Stimulated activated naive B cell treated with anti-CD40 and anti-IgM and Interleukin-4, amounts not matched to agents 10 μg/mL and 1 μg/mL and 100 μg/mL, for 72 hours (primary cell): ENCODE measurements around the gene USH2A.
"Not testable (repeated sequence)": the region's sequence is repeated elsewhere in the genome, so short reads cannot be mapped to it uniquely, and the experiment has no call there.

Source experiments
- ATAC-seq, 2 donors: fragments of 150-1000 bp; cut with Tn5 transposase; replicated peaks; 2 replicates each; pipeline ENCODE4 v1.10.0; 2021; ENCODE audit warnings: moderate library complexity in 1 of 2
- DNase-seq: peaks from one replicate; pipeline ENCODE4 v3.0.0; 2021
- H3K27ac Mint-ChIP-seq: one replicate; pipeline ENCODE4 v1.8.0; 2022; ENCODE audit warnings: mild to moderate bottlenecking, mixed read lengths
- H3K27me3 Mint-ChIP-seq, 2 donors: one replicate each; pipeline ENCODE4 v1.8.0; 2022; ENCODE audit warnings: mixed read lengths in 2 of 2
- H3K36me3 Mint-ChIP-seq, 2 donors: one replicate each; pipeline ENCODE4 v1.8.0; 2022; ENCODE audit warnings: mixed read lengths in 2 of 2, mild to moderate bottlenecking in 1 of 2
- H3K4me1 Mint-ChIP-seq, 2 donors: one replicate each; pipeline ENCODE4 v1.8.0; 2022; ENCODE audit warnings: mixed read lengths in 2 of 2, mild to moderate bottlenecking in 1 of 2
- H3K4me3 Mint-ChIP-seq, 2 donors: one replicate each; pipeline ENCODE4 v1.8.0; 2022; ENCODE audit warnings: mild to moderate bottlenecking in 2 of 2, mixed read lengths in 2 of 2, moderate library complexity in 1 of 2
- H3K9me3 Mint-ChIP-seq, 2 donors: one replicate each; pipeline ENCODE4 v1.8.0; 2022; ENCODE audit warnings: mixed read lengths in 2 of 2, mild to moderate bottlenecking in 1 of 2

Gene USH2A

GRCh38 chr1:216350186-216350585 lies 73.1 kb downstream of the USH2A start:
- H3K9me3 Mint-ChIP-seq, result no peaks in the 10 kb centered on the region
- no peak overlapping the region for H3K27ac Mint-ChIP-seq
- H3K27me3 Mint-ChIP-seq, result no peaks in the 10 kb centered on the region
- no peak for DNase-seq
- no peaks in the 10 kb centered on the region for H3K36me3 Mint-ChIP-seq
- H3K4me1 Mint-ChIP-seq, result no peaks in the 10 kb centered on the region
- ATAC-seq, result no peak
- H3K4me3 Mint-ChIP-seq, result no peak overlapping the region

- H3K4me3 Mint-ChIP-seq, result no peak overlapping the region
- no peaks in the 10 kb centered on the region for H3K27me3 Mint-ChIP-seq
- H3K36me3 Mint-ChIP-seq, result no peaks in the 10 kb centered on the region
- H3K27ac Mint-ChIP-seq, result no peak overlapping the region
- H3K4me1 Mint-ChIP-seq, result no peaks in the 10 kb centered on the region
- DNase-seq (no peak), ATAC-seq (no peak)
- peaks cover 0 to 2% of the 10 kb centered on the region in 2 donors for H3K9me3 Mint-ChIP-seq
Measured at GRCh38 chr1:216346526-216346925, 76.7 kb downstream of the USH2A start.

- ATAC-seq, H3K4me1 Mint-ChIP-seq, H3K4me3 Mint-ChIP-seq, H3K27me3 Mint-ChIP-seq, H3K27ac Mint-ChIP-seq, DNase-seq, H3K36me3 Mint-ChIP-seq, H3K9me3 Mint-ChIP-seq: not testable (repeated sequence)
Measured at GRCh38 chr1:216340542-216340941, 82.7 kb downstream of the USH2A start.

- Mint-ChIP-seq H3K4me1 (no peaks in the 10 kb centered on the region), H3K27me3 (no peaks in the 10 kb centered on the region), H3K27ac (no peak overlapping the region), H3K36me3 (no peaks in the 10 kb centered on the region), H3K4me3 (no peak overlapping the region), H3K9me3 (peaks cover 0 to 8% of the 10 kb centered on the region in 2 donors)
- DNase-seq (no peak), ATAC-seq (no peak)
Measured at GRCh38 chr1:216332462-216332861, 90.8 kb downstream of the USH2A start.

GRCh38 chr1:216332003-216332402 lies 91.2 kb downstream of the USH2A start:
- no peak overlapping the region for H3K27ac Mint-ChIP-seq
- peaks cover 0 to 8% of the 10 kb centered on the region in 2 donors for H3K9me3 Mint-ChIP-seq
- no peaks in the 10 kb centered on the region for H3K36me3 Mint-ChIP-seq
- ATAC-seq (no peak), DNase-seq (no peak)
- no peaks in the 10 kb centered on the region for H3K27me3 Mint-ChIP-seq
- no peak overlapping the region for H3K4me3 Mint-ChIP-seq
- H3K4me1 Mint-ChIP-seq, result no peaks in the 10 kb centered on the region

GRCh38 chr1:216331211-216331610 lies 92.0 kb downstream of the USH2A start:
- Mint-ChIP-seq H3K4me1 (no peaks in the 10 kb centered on the region), H3K36me3 (no peaks in the 10 kb centered on the region), H3K27me3 (no peaks in the 10 kb centered on the region), H3K27ac (no peak overlapping the region), H3K4me3 (no peak overlapping the region), H3K9me3 (peaks cover 0 to 8% of the 10 kb centered on the region in 2 donors)
- DNase-seq (no peak), ATAC-seq (no peak)

GRCh38 chr1:216330262-216330661 lies 93.0 kb downstream of the USH2A start:
- no peak for DNase-seq
- Mint-ChIP-seq H3K36me3 (no peaks in the 10 kb centered on the region), H3K9me3 (peaks cover 0 to 8% of the 10 kb centered on the region in 2 donors), H3K27me3 (no peaks in the 10 kb centered on the region), H3K4me1 (no peaks in the 10 kb centered on the region), H3K4me3 (no peak overlapping the region), H3K27ac (no peak overlapping the region)
- no peak for ATAC-seq

GRCh38 chr1:216325946-216326345 lies 97.3 kb downstream of the USH2A start:
- peaks cover 2 to 5% of the 10 kb centered on the region in 2 donors for H3K9me3 Mint-ChIP-seq
- H3K27ac Mint-ChIP-seq, result no peak overlapping the region
- no peaks in the 10 kb centered on the region for H3K4me1 Mint-ChIP-seq
- DNase-seq, result no peak
- ATAC-seq, result no peak
- H3K4me3 Mint-ChIP-seq, result no peak overlapping the region
- no peaks in the 10 kb centered on the region for H3K36me3 Mint-ChIP-seq
- no peaks in the 10 kb centered on the region for H3K27me3 Mint-ChIP-seq

- no peaks in the 10 kb centered on the region for H3K27me3 Mint-ChIP-seq
- H3K4me1 Mint-ChIP-seq, result no peaks in the 10 kb centered on the region
- no peak overlapping the region for H3K4me3 Mint-ChIP-seq
- ATAC-seq, result no peak
- no peak overlapping the region for H3K27ac Mint-ChIP-seq
- H3K36me3 Mint-ChIP-seq, result no peaks in the 10 kb centered on the region
- DNase-seq, result no peak
- peaks cover 2% of the 10 kb centered on the region in 2 donors for H3K9me3 Mint-ChIP-seq
Measured at GRCh38 chr1:216325336-216325735, 97.9 kb downstream of the USH2A start.

- Mint-ChIP-seq H3K9me3 (peaks cover 0 to 4% of the 10 kb centered on the region in 2 donors), H3K36me3 (no peaks in the 10 kb centered on the region), H3K27me3 (no peaks in the 10 kb centered on the region), H3K4me3 (no peak overlapping the region), H3K27ac (no peak overlapping the region), H3K4me1 (no peaks in the 10 kb centered on the region)
- DNase-seq (no peak), ATAC-seq (no peak)
Measured at GRCh38 chr1:216323344-216323743, 99.9 kb downstream of the USH2A start.

- H3K27ac Mint-ChIP-seq, result no peak overlapping the region
- peaks cover 0 to 1% of the 10 kb centered on the region in 2 donors for H3K9me3 Mint-ChIP-seq
- ATAC-seq (no peak), DNase-seq (no peak)
- H3K4me3 Mint-ChIP-seq, result no peak overlapping the region
- no peaks in the 10 kb centered on the region for H3K36me3 Mint-ChIP-seq
- no peaks in the 10 kb centered on the region for H3K27me3 Mint-ChIP-seq
- H3K4me1 Mint-ChIP-seq, result no peaks in the 10 kb centered on the region
Measured at GRCh38 chr1:216314379-216315095, 108.7 kb downstream of the USH2A start.

- no peak for DNase-seq
- ATAC-seq, result no peak
- Mint-ChIP-seq H3K4me1 (no peaks in the 10 kb centered on the region), H3K27me3 (no peaks in the 10 kb centered on the region), H3K9me3 (no peaks in the 10 kb centered on the region), H3K27ac (no peak overlapping the region), H3K36me3 (no peaks in the 10 kb centered on the region), H3K4me3 (no peak overlapping the region)
Measured at GRCh38 chr1:216310776-216311175, 112.5 kb downstream of the USH2A start.

GRCh38 chr1:216306830-216307229 lies 116.4 kb downstream of the USH2A start:
- no peaks in the 10 kb centered on the region for H3K36me3 Mint-ChIP-seq
- DNase-seq (no peak), ATAC-seq (peak in 1 of 2 donors; percentile 14)
- no peak overlapping the region for H3K4me3 Mint-ChIP-seq
- no peaks in the 10 kb centered on the region for H3K9me3 Mint-ChIP-seq
- H3K27me3 Mint-ChIP-seq, result no peaks in the 10 kb centered on the region
- H3K4me1 Mint-ChIP-seq, result no peaks in the 10 kb centered on the region
- no peak overlapping the region for H3K27ac Mint-ChIP-seq

GRCh38 chr1:216303690-216304089 lies 119.6 kb downstream of the USH2A start:
- ATAC-seq (no peak), DNase-seq (no peak)
- Mint-ChIP-seq H3K4me1 (no peaks in the 10 kb centered on the region), H3K36me3 (no peaks in the 10 kb centered on the region), H3K9me3 (no peaks in the 10 kb centered on the region), H3K27ac (no peak overlapping the region), H3K27me3 (no peaks in the 10 kb centered on the region), H3K4me3 (no peak overlapping the region)

- Mint-ChIP-seq H3K27ac (no peak overlapping the region), H3K9me3 (no peaks in the 10 kb centered on the region), H3K27me3 (no peaks in the 10 kb centered on the region), H3K36me3 (no peaks in the 10 kb centered on the region), H3K4me1 (no peaks in the 10 kb centered on the region), H3K4me3 (no peak overlapping the region)
- DNase-seq (no peak), ATAC-seq (no peak)
Measured at GRCh38 chr1:216293683-216294082, 129.6 kb downstream of the USH2A start.

GRCh38 chr1:216290074-216290473 lies 133.2 kb downstream of the USH2A start:
- Mint-ChIP-seq H3K9me3 (peaks cover 7 to 10% of the 10 kb centered on the region in 2 donors), H3K4me1 (no peaks in the 10 kb centered on the region), H3K4me3 (no peak overlapping the region), H3K27me3 (no peaks in the 10 kb centered on the region), H3K27ac (no peak overlapping the region), H3K36me3 (no peaks in the 10 kb centered on the region)
- DNase-seq, result no peak
- no peak for ATAC-seq
